Spleen (tissue), 11 donors: ENCODE data around the gene TRPC4AP. TPM values are rescaled to one million over a fixed set of nuclear protein-coding genes. Genes with fewer than 3 reads are reported as not detected.
"Not testable (repeated sequence)": the region's sequence is repeated elsewhere in the genome, so short reads cannot be mapped to it uniquely, and the experiment has no call there.

Source experiments
- DNase-seq: peaks from one replicate; pipeline ENCODE4 v3.0.0-alpha.2; 2020
- H3K27ac ChIP-seq, 8 donors: fragments of 200-600 bp; sonication (generic) in 7 of 8; 1 replicate in 4 of 8; 2 replicates in 4 of 8; pipeline versions ENCODE4 v1.5.0 to v1.8.0; 2016 to 2021; ENCODE audit warnings: inconsistent platforms in 4 of 8, mild to moderate bottlenecking in 4 of 8, moderate library complexity in 1 of 8
- H3K27me3 ChIP-seq, 7 donors: fragments of 200-600 bp; sonication (generic) in 6 of 7; replicated peaks in 1 of 7; 1 replicate in 4 of 7; 2 replicates in 3 of 7; pipeline versions ENCODE4 v1.5.0 to v1.8.0; 2016 to 2021; ENCODE audit warnings: inconsistent platforms in 3 of 7, mild to moderate bottlenecking in 1 of 7
- H3K36me3 ChIP-seq, 6 donors: fragments of 200-600 bp; sonication (generic) in 5 of 6; 1 replicate in 4 of 6; 2 replicates in 2 of 6; pipeline versions ENCODE4 v1.5.0 to v1.8.0; 2016 to 2021; ENCODE audit warnings: inconsistent platforms in 2 of 6
- H3K4me1 ChIP-seq, 6 donors: fragments of 200-600 bp; sonication (generic) in 5 of 6; 1 replicate in 3 of 6; 2 replicates in 3 of 6; pipeline versions ENCODE4 v1.5.0 to v1.8.0; 2016 to 2021; ENCODE audit warnings: inconsistent platforms in 3 of 6
- H3K4me3 ChIP-seq, 8 donors: fragments of 200-600 bp; sonication (generic) in 7 of 8; 1 replicate in 4 of 8; 2 replicates in 4 of 8; pipeline versions ENCODE4 v1.5.0 to v1.8.0; 2016 to 2021; ENCODE audit warnings: inconsistent platforms in 4 of 8, mild to moderate bottlenecking in 4 of 8, moderate library complexity in 2 of 8
- H3K9me3 ChIP-seq, 8 donors: fragments of 200-600 bp; sonication (generic) in 7 of 8; 1 replicate in 4 of 8; 2 replicates in 4 of 8; pipeline versions ENCODE4 v1.5.0 to v1.8.0; 2016 to 2021; ENCODE audit warnings: inconsistent platforms in 4 of 8
- CTCF ChIP-seq, 11 experiments: fragments of 200-600 bp in 7 of 11; fragments of 450-650 bp in 4 of 11; sonication (generic) in 4 of 11; IDR thresholded peaks in 8 of 11; conservative IDR thresholded peaks in 3 of 11; 1 replicate in 7 of 11; 2 replicates in 4 of 11; pipeline versions ENCODE4 v1.4.0 to v1.8.0; 2016 to 2021; ENCODE audit warnings: antibody characterized with exemption in 11 of 11, inconsistent platforms in 4 of 11, mild to moderate bottlenecking in 1 of 11
- POLR2A ChIP-seq, 3 donors: fragments of 450-650 bp; IDR thresholded peaks; one replicate each; pipeline ENCODE4 v1.5.1; 2017; ENCODE audit warnings: antibody characterized with exemption in 3 of 3, mild to moderate bottlenecking in 1 of 3
- POLR2AphosphoS5 ChIP-seq, 3 donors: sonication (generic); formaldehyde crosslinking; IDR thresholded peaks; one replicate each; pipeline ENCODE4 v1.5.1; 2017; ENCODE audit warnings: antibody characterized with exemption in 3 of 3
- WGBS, 5 donors: extraction: QIAGEN DNeasy Blood & Tissue Kit in 3 of 5; methylation state at CpG; one replicate each; pipeline versions ENCODE4 v1.1.5 to v1.1.7; 2013 to 2018; 5-methylcytosine and 5-hydroxymethylcytosine counted together
- intact Hi-C: fragments of 100-400 bp; cut with DNase I; formaldehyde crosslinking; loops from one replicate; pipeline ENCODE4 v1.15.0; 2023; ENCODE audit warnings: low total_unique reads
- polyA plus RNA-seq, 3 donors: library from polyadenylated mRNA; stranded (reverse); fragments of 200-250 nt; gene quantifications; one replicate each; pipeline ENCODE4 v1.2.1, GENCODE V29; 2013
- total RNA-seq, 7 donors: library from RNA; depleted of rRNA in 3 of 7; stranded (reverse); fragments of >200 nt in 3 of 7; fragmentation: NEBNext Ultra II Directional in 4 of 7; extraction: Animal tissue kit (Norgen Biotek cat#: 25700) in 4 of 7; gene quantifications; one replicate each; pipeline versions ENCODE4 v1.1.0 to v1.2.1, GENCODE V29; 2016 to 2021
- donor health status: healthy with polysubstance abuse.
- donor health status: DM: no; HTN: no; CAD: no; lungs with moderate emphysema.
- donor health status: DM: no; HTN: no; CAD: no.
- donor health status: Bipolar disorder and iron deficiency.
- donor health status: healthy.
- donor health status: DM: no; HTN: no; CAD: no.
- donor health status: DM: yes; HTN: yes; CAD: no.

TRPC4AP gene
- total and polyA plus RNA-seq, 10 donors, result 26.3 to 81.7 (median 64.9) TPM

- Histone ChIP-seq H3K27ac (no peak overlapping the region), H3K4me3 (no peak overlapping the region), H3K27me3 (no peaks in the 10 kb centered on the region), H3K9me3 (no peaks in the 10 kb centered on the region), H3K4me1 (peaks cover 0 to 44% (median 30%) of the 10 kb centered on the region in 6 donors), H3K36me3 (peaks cover 0 to 43% (median 20%) of the 10 kb centered on the region in 6 donors)
- no peak for DNase-seq
- 95 to 98% (median 96%) methylated on average over 5 of the region's 5 CpGs for WGBS, 5 donors
- intact Hi-C loops, result no loop called here
- TF ChIP-seq CTCF (IDR thresholded peaks at IDR 0.05 in 8 of 11, conservative IDR thresholded peaks at IDR 0.05 in 3 of 11) (no peak), POLR2AphosphoS5 (IDR thresholded peaks at IDR 0.05) (no peak), POLR2A (IDR thresholded peaks at IDR 0.05) (no peak)
Observed at GRCh38 chr20:35077872-35078271, 14.7 kb downstream of the TRPC4AP start.

- peaks cover 0 to 4% (median under 1%) of the 10 kb centered on the region in 8 donors for H3K9me3 ChIP-seq
- intact Hi-C loops, result no loop called here
- DNase-seq, result no peak
- peaks cover 0 to 38% (median 25%) of the 10 kb centered on the region in 6 donors for H3K4me1 ChIP-seq
- WGBS, 5 donors, result 96 to 99% (median 97%) methylated on average over 5 of the region's 5 CpGs
- H3K36me3 ChIP-seq, result peaks cover 0 to 43% (median 20%) of the 10 kb centered on the region in 6 donors
- no peak overlapping the region for H3K27ac ChIP-seq
- no peak for TF ChIP-seq POLR2AphosphoS5 (IDR thresholded peaks at IDR 0.05)
- no peak for TF ChIP-seq CTCF (IDR thresholded peaks at IDR 0.05 in 8 of 11, conservative IDR thresholded peaks at IDR 0.05 in 3 of 11)
- TF ChIP-seq POLR2A (IDR thresholded peaks at IDR 0.05), result no peak
- no peaks in the 10 kb centered on the region for H3K27me3 ChIP-seq
- no peak overlapping the region for H3K4me3 ChIP-seq
Observed at GRCh38 chr20:35077341-35077740, 15.3 kb downstream of the TRPC4AP start.

GRCh38 chr20:35071436-35072153 is 21.0 kb downstream of the TRPC4AP start:
- peaks cover 0 to 12% (median 3%) of the 10 kb centered on the region in 8 donors for H3K9me3 ChIP-seq
- intact Hi-C loops, DNase-seq, H3K4me3 ChIP-seq, H3K27ac ChIP-seq, H3K27me3 ChIP-seq: not testable (repeated sequence)
- WGBS, 5 donors, result 88 to 91% (median 90%) methylated on average over 7 to 8 of the region's 8 CpGs
- peaks cover 0 to 57% (median 16%) of the 10 kb centered on the region in 6 donors for H3K36me3 ChIP-seq
- peaks cover 0 to 38% (median 8%) of the 10 kb centered on the region in 6 donors for H3K4me1 ChIP-seq

GRCh38 chr20:35066194-35066593 is 26.4 kb downstream of the TRPC4AP start:
- Histone ChIP-seq H3K36me3 (peaks cover 0 to 70% (median 15%) of the 10 kb centered on the region in 6 donors), H3K4me1 (peaks cover 0 to 84% (median 27%) of the 10 kb centered on the region in 6 donors), H3K9me3 (no peaks in the 10 kb centered on the region), H3K27ac (no peak overlapping the region), H3K27me3 (no peaks in the 10 kb centered on the region), H3K4me3 (no peak overlapping the region)
- intact Hi-C loops, result no loop called here
- DNase-seq, result no peak
- 95 to 98% (median 96%) methylated on average over 6 of the region's 6 CpGs for WGBS, 5 donors
- TF ChIP-seq CTCF (IDR thresholded peaks at IDR 0.05 in 8 of 11, conservative IDR thresholded peaks at IDR 0.05 in 3 of 11), result no peak
- TF ChIP-seq POLR2AphosphoS5 (IDR thresholded peaks at IDR 0.05), result no peak
- TF ChIP-seq POLR2A (IDR thresholded peaks at IDR 0.05), result no peak
